GM18502 (cell line): ENCODE measurements around the gene MCTP2.

Experiments used
- ATAC-seq: cut with Tn5 transposase; IDR thresholded peaks from one replicate; pipeline ENCODE4 v1.9.1; 2021; ENCODE audit warnings: mild to moderate bottlenecking; ENCODE audit not compliant: unreplicated experiment, poor library complexity

The MCTP2 gene

DNA sequence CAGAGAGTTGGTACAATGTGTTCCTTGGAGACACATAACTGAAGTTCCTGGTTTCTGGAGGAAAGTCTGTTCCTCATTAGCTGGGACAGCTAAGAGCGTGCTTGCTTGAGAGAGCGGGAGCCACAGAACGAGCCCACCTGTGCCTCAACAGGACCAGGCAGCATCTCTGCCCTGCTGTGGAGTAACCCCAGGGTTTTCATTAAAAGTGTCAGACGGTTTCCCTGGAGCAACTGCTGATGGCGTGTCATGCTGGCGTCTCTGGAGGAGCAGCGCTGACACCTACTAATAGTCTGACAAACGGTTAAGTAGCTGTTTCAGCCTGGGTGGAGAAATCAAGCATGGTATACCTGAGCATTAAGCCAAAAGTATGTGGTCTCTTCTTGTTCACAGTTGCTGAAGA, 150.0 kb downstream of the MCTP2 start:
- ATAC-seq = no peak

DNA sequence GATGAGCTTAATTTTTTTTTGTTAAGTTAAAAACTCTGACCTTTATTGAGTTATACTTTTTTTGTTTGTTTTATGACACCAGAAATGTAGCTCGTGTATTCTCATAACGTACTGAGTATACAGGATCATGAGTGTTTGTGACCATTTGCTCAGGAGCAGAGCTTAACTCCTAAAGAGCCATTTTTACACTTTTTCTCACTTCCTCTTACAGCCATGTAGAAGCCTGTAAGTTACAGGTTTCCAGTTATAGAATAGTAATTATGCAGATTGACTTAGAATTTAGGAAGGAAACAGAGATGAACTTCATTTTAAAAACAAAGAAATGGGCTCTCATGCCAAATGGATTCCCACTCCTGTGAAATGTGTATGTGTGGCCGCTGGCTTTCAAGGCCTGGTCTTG, 151.7 kb downstream of the MCTP2 start:
- ATAC-seq = no peak

DNA sequence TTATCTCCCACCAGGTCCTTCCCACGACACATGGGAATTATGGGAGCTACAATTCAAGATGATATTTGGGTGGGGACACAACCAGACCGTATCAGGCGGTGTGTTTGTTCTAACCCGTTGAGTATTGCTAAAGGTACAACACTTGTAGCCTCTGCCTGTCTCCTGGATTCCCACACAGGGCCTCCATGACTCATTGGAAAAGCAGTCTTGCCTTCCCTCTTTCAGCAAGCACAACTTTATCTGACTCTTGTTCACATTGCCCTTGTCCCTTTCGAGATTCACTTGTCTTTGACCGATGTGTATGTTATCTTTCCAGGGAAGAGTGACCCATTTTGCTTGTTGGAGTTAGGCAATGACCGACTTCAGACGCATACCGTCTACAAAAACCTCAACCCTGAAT, 152.3 kb downstream of the MCTP2 start:
- no peak for ATAC-seq

DNA sequence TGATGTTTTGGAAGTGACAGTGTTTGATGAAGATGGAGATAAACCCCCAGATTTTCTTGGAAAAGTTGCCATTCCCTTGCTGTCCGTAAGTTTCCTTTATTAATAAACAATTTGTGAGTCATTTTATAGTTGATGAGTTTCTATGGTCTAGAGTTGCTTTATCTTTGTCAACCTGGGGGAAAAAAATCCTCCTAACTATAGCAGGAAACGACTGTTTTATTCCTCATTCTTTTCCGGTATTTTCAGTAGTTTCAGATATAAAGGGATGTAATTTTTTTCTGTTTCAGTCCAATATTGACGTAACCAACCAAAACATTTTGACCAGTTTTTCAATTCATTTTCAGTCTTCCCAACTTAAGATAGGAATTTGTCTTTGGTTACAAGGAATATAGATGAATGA, 154.1 kb downstream of the MCTP2 start:
- no peak for ATAC-seq

DNA sequence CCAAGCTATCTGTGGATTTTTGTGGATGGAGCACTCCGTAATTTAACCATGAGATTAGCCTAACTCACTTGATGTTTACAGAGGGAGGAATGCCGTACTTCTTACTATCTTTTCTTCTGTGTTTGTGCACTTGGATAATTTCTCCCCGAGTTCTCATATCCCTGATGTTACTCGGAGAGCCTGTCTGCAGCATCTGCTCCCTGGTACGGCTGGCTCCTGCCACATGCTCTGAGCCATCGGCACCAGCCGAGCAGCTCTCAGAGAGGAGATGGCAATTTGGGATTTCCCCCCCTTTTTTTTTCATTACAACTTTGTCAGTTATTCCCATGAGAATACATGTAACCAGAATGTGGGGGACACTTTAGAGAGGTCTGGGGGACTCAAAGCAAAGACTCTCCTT, 155.0 kb downstream of the MCTP2 start:
- ATAC-seq = no peak

DNA sequence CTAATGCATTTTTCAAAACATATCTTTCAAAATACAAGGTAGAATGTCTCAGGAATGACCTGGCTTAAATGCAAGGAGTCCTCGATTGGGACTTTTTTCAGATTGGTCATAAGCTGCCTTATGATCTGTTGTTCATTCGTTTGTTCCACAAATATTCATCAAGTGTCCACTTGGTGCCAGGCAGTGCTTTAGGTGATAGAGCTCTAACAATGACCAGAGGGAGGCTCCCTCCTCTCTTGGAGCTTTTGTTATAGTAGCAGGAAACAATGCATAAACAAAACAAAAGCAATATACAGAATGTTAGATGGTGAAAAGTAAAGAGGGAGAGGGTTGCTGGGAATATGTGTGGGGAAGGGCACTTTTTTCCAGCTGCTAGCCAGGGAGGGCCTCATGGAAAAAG, 156.1 kb downstream of the MCTP2 start:
- ATAC-seq = no peak

DNA sequence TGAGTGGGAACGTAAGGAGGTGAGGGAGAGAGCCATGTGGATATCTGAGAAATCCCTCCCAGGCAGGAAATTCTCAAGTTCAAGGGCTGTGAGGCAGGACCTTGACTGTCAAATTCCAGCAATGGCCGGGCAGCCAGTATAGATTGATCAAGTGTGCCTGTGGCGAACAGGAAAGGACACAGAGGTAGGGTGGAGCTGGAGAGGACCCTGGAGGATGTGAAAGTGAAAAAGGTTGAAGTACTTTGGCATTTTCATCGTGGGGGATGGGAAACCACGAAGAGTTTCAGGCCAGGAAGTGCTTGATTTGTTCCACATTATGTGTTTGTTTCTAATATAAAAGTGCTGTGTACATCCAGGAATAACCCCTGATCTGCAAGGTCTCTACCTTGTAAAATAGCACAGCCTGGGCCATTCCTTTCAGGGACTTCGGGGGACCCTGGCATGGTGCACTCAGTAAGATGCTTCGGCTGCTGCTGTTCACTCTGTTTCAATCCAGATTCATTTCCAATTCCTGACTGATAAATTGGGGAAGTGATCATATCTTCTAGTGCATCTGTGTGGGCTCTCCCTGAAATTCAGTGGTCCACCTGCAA, 156.6 kb downstream of the MCTP2 start:
- no peak for ATAC-seq

DNA sequence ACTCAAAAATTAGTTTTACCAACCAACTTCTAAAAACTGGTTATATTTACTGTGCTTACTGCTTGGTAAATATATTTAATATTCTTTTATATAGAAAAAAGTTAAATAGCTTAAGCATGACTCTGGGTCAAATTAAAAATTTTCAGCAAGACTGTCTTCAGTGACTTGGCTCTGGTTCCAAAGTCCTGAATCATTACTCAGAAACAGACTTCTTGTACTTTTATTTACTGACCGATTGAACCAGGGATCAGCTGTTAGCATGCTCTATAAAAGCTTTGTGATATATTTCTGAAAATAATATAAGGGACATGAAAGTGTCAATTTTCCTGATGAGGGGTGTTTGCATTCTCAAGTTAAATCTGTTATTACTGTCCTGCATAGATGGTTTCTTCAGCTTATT, 164.3 kb downstream of the MCTP2 start:
- ATAC-seq = no peak

DNA sequence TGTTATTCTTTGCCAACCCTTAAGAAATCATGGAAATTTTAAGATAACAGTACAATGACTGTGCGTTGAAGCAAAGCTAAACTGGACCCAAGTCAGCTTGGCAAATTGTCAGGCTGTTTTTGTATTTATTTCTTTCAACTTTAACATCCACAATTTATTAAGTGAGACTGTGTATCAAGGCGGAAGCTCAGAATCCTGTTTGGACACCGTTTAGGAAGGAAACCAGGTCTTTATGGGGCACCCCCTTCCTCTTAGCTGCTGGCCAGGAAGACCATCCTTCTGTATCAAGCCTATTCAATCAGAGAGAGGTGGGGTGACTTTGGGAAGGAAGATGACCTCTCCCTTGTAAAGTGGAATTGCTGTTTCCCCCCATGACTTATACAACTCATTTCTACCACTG, 166.0 kb downstream of the MCTP2 start:
- no peak for ATAC-seq

DNA sequence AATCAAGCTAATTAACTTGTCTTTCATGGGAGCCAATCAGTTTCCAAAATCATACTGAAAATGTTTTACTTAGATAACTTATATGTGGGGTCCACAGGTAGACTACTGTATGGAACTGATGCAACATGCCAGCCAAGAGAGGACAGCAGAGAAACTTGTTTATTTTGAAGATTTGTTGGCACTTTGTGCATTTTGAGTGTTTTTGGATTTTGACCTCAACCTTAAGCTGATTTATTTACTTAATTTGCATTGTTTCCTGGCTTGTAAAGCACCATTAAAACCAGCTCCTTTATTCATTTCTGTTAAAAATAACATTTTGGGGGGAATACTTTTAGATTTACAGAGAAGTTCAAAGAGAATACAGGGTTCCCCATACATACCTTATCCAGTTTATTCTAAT, 166.6 kb downstream of the MCTP2 start:
- ATAC-seq = no peak

DNA sequence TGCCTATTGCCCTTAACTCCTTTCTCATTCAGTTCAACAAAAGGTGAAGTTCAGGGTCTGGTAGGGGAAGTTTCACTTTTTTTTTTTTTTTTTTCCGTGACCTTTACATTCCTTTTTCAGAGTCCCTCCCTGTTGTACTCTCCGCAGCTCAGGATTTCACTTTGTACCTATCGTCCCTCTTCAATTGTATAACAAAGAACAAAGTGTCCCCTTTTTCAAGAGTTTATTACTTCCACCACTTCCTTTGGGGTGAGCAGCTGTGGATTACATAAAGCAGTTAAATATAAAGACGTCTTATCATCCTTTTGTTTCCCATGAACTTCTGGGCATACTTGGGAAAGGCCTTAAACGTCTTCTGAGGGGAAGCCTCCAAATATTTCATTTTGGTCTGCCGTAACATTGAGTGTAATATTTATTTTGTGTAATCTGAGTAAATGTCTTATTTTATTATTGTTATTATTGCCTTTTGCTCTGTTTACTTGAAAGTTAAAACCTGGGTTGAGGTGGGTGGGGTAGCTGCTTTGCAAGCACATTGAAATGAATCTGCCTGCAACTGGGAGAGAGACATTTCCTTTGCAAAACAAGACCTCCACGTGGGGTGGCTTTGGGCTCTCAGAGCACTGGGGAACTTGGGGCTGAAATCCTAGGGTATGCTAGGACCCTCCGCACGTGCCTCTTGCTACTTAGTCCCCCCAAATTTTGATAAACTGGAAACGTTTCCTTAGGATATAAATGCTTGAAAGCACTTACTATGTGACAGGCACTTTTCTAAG, 169.4 kb downstream of the MCTP2 start:
- ATAC-seq = no peak

DNA sequence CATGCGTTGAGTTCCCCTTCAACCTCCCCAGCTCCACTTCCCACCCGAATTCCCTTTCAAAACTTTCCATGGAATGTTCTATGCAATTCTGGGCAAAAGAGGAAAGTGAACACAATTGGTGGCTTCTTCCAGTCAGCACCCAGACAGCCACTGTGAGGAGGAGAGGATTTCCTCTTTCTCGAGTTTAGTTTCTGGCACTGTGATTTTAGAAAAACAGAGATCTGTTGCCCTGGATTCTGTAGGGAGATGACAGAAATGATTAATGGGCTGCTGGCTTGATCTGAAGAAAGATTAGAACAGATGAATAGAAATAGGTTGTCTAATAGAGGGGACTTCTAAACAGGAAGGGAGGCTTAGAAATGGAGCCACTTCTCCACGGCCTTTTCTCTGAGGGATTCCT, 172.0 kb downstream of the MCTP2 start:
- ATAC-seq = no peak

DNA sequence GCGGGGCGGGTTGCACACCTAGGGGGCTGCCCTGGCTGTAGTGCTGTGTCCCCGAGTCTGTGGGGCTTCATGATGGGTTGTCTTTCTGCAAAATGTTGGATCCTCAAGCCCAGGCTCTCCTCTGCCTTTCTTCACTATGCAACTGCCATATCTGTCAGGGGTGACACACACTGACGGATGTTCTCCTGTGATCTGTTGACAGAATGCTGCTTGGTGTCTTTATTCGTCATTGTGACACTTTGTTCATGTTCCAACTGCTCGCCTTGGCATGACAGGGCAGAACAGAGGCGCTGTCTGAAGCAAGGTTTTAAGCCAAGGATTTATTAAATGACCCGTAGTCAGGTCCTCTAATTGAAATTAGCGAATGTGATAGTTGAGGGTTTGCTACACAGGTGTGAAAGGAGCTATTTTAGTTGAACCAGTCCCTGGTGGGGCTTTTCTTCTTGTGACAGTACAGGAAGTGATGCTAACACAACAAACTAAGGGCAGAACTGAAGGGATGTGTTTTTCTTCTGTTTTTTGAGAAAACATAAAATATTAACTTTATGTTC, 173.4 kb downstream of the MCTP2 start:
- no peak for ATAC-seq

DNA sequence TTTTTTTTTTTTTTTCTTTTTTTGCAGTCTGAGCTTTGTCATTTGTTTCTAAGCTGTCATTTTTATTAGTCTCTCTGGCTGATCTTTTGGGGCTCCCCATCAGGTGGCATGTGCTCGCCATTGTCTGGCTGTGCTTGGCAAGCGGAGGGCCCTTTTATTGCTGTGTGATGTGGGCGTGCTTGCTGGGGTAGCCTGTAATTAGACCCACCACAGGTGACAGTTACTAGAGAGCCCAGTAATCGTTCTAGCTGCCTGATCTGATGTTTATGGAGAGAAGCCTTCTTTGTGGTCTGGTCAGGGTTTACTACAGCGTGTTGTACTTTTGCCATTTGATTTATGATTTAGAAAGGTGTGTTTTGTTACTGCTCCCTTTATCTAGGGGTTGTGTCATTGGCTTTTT, 179.9 kb downstream of the MCTP2 start:
- ATAC-seq = no peak

DNA sequence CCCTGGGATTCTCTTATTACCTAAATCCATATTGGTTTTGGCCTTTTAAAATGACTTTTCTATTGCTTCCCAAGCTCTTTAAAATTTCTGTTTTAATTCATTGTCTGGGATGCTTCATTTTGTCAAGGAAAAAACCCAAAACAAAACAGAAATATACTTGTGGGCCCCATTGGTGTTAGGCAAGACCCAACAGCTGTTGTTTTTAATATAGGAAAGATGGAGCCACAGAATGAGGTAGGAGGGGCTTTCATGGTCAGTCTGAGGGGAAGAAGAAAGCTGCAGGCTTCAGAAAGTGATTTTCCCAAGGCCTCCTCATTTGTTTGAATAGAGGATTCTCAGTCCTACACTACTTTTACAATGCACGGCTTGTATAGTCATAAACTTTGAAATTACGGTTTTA, 180.5 kb downstream of the MCTP2 start:
- ATAC-seq = no peak

DNA sequence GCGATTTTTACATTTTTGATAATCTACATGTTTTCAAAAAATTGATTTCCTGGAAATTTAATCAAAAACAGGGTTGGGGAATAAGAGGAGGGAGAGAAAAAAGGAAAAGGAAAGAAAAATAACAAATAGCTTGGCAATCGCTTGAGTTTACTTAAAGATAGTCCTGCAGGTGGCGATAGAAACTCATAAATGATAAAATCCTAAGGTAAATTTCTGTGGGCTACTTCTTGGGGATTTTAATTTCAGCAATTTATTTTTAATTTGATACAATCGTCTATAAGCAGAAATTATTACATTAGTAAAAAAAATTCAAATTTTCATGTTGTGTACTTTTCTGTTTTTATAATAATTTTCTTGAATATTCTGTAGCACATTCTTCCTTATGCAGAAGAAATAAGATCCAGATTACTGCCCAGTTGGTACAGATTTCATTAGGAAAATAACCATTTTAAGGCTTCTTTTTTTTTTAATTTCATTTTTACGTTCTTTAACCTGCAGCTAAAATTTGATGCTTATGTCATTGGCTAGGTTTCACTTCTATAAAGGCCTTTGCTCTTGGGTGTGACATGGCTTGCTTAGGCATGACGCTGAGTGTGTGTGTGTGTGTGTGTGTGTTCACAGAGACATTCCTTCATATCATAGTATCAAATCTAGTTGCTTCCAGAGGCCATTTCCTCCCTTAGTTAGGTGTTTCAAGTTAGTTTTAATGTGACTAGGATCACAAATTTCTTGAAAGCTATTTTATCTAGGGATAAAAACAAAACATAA, 181.8 kb downstream of the MCTP2 start:
- ATAC-seq = peak; percentile 79

DNA sequence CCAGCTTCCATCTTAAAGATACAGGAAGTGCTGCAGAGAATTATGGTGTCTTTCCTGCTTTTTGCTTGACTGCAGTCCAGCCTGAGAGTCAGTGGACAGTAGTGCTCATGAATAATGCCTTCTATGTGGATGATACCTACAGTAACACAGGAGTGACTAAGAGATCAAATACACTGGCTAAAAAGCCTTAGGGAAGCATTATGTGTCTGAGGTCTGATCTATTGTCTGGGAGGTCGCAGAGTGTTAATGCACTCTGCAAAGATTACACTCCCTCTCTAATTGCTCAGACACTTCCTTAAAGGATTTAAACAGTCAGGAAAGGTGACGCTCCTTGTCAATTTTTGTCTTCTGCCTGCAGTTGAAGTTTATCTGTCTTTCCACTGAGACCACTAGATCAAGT, 183.6 kb downstream of the MCTP2 start:
- no peak for ATAC-seq

DNA sequence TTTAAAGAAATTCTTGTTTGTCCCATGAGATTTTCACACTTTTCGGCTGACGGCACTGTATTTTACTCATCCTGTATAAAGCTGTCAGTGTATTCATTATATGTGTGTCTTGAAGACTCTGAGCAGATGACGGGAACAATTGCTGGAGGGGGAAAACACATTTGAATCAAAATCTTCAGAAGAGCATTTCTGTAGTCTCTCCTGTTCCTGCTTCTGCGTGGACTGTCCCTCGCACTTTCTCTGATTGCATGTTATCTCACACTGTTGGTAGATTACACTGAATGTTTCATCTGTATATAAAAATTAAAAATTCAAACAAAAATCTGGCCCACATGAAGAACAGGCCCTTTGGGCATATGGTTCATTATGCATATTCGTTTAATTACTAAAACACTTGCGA, 184.9 kb downstream of the MCTP2 start:
- no peak for ATAC-seq

DNA sequence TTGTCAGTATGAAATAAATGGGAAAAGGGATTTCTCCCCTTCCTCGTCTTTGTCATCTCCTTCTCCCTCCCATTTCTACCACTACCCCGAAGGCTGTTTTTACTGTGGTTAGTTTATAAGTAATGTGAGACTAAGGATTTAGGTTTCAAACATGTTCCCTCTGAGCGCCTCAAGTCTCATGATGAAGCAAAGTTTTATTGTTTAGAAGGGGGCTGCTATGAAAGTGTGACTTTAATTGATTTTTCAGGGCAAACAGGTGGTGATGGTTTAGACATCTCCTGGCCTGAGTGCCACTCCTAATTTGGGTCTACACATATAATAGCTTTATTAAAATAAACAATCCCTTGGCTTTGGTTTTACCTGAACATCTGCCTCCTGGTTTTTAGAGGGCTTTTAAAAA, 185.5 kb downstream of the MCTP2 start:
- no peak for ATAC-seq

DNA sequence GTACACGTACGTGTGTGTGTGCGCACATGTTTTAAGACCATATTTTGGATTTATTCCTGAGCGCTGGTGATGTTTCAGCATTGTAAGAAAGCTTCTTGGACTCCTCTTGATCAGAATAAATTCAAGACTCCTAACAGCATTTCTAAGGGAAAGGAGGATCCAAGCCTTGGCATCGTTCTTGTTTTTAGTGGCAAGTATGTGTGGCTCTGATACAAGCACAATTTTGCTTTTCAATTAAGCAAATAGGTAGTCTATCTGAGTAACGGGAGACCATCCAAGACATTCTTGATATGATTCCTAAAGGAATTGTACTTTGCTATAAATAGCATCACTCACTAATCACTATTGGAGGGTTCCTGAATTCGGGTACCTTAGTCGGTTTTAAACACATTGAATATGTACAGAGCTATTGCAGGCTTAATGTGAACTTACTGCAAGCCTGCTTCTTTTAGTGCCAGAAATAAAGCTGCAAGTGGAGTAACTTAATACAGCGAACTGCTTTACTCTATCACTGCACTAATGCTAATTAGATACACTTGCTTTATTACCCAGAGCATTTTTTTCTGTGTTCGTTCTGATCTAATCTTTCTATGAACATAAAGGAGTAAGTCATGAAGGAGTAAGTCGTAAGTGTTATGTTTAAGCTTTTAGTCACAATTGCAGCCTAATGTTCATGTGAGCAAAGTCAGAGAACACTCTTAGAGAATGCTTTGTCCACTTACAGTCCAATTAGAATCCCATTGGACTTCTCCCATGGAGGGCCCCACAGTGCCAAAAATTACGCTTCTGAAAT, 186.3 kb downstream of the MCTP2 start:
- ATAC-seq = no peak

DNA sequence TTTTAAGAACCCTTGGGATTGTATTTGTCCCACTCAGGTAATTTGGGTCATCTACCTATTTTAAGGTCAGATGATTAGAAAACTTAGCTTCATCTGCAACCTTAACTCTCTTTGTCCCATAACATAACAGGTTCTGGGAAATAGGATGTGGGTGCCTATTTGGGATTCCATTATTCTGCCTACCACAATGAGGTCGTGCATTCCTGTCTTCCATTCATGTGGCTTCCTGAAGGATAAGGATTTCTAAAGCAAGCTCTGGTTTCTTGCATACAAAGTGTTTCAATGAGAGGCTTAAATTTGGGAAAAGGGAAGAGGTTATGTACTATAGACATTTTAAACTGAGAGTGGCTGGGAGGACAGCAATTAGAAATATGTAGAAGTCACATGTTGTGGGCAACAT, 190.3 kb downstream of the MCTP2 start:
- ATAC-seq = no peak
